Epithelial cell of prostate (primary cell): ENCODE data around the gene NR2C1.

Source experiments
- DNase-seq: peaks from one replicate; pipeline ENCODE4 v3.0.0-alpha.2; 2011; ENCODE audit warnings: low read depth, low spot score
- H3K27ac ChIP-seq: fragments of 450-650 bp; 2 replicates; pipeline ENCODE4 v1.5.1; 2017; ENCODE audit warnings: mild to moderate bottlenecking

Gene NR2C1

GRCh38 chr12:94970560-94970959 lies 102.9 kb downstream of the NR2C1 start:
- DNase-seq, result no peak
- no peak overlapping the region for H3K27ac ChIP-seq
